H1 (cell line): ENCODE data around the gene TMEM235. TPM values are rescaled to one million over a fixed set of nuclear protein-coding genes. Genes with fewer than 3 reads are reported as not detected.

Experiments used
- CTCF ChIA-PET: fragments of 300-600 bp; sonication (Branson Sonifier 250); formaldehyde crosslinking; loops from one replicate; lab custom pipeline; 2021; ENCODE audit not compliant: partially characterized antibody; lab: Charles Lee
- POLR2A ChIA-PET: fragments of 300-600 bp; sonication (Branson Sonifier 250); formaldehyde crosslinking; loops from one replicate; lab custom pipeline; 2021; ENCODE audit warnings: inconsistent platforms; ENCODE audit not compliant: partially characterized antibody; lab: Charles Lee
- DNase-seq, 2 experiments: peaks; one replicate each; pipeline versions ENCODE4 v3.0.0 to v3.0.0-alpha.2; 2010 to 2022; ENCODE audit warnings: low spot score in 2 of 2, low read depth in 1 of 2, mixed read lengths in 1 of 2
- FAIRE-seq: peaks from 2 replicates; lab custom pipeline; 2011; peaks lifted over from hg19 to GRCh38; lab: Jason Lieb, UNC
- H2AFZ ChIP-seq: 2 replicates; pipeline ENCODE4 v1.8.1; 2012; ENCODE audit warnings: low read length, inconsistent platforms
- H2AK5ac ChIP-seq: 2 replicates; pipeline ENCODE4 v1.6.1; 2013; ENCODE audit warnings: low read depth, low read length
- H2BK120ac ChIP-seq: replicated peaks from 2 replicates; pipeline ENCODE3; 2013; ENCODE audit warnings: low read depth, low read length, inconsistent platforms
- H2BK12ac ChIP-seq: 2 replicates; pipeline ENCODE4 v1.6.1; 2013; ENCODE audit warnings: low read depth, low read length
- H2BK15ac ChIP-seq: 2 replicates; pipeline ENCODE4 v1.6.1; 2013; ENCODE audit warnings: low read length
- H2BK20ac ChIP-seq: 2 replicates; pipeline ENCODE4 v1.6.1; 2013; ENCODE audit warnings: low read length
- H2BK5ac ChIP-seq: 2 replicates; pipeline ENCODE4 v1.6.1; 2013; ENCODE audit warnings: low read depth, low read length
- H3K14ac ChIP-seq: 2 replicates; pipeline ENCODE4 v1.6.1; 2013; ENCODE audit warnings: inconsistent platforms; ENCODE audit not compliant: insufficient read length
- H3K18ac ChIP-seq: 2 replicates; pipeline ENCODE4 v1.6.1; 2013; ENCODE audit warnings: low read length; ENCODE audit errors: extremely low read depth
- H3K23ac ChIP-seq: 2 replicates; pipeline ENCODE4 v1.6.1; 2013; ENCODE audit warnings: inconsistent platforms; ENCODE audit not compliant: insufficient read length
- H3K23me2 ChIP-seq: 2 replicates; pipeline ENCODE4 v1.6.1; 2013; ENCODE audit warnings: low read depth, low read length
- H3K27ac ChIP-seq: 2 replicates; pipeline ENCODE4 v1.6.1; 2011; ENCODE audit warnings: low read depth, low read length, inconsistent platforms
- H3K27me3 ChIP-seq, 4 experiments: replicated peaks in 1 of 4; 1 replicate in 1 of 4; 2 replicates in 3 of 4; pipeline versions ENCODE4 v1.6.1 to v1.8.1; 2011 to 2013; ENCODE audit warnings: low read length in 3 of 4, mild to moderate bottlenecking in 3 of 4, inconsistent platforms in 2 of 4, mixed read lengths in 2 of 4, moderate library complexity in 1 of 4; ENCODE audit not compliant: control insufficient read depth in 3 of 4, insufficient read depth in 3 of 4; ENCODE audit errors: extremely low read depth in 1 of 4
- H3K36me3 ChIP-seq, 4 experiments: 2 replicates each; pipeline versions ENCODE4 v1.6.1 to v1.8.1; 2011 to 2013; ENCODE audit warnings: mild to moderate bottlenecking in 4 of 4, low read length in 3 of 4, moderate library complexity in 2 of 4, control low read depth in 1 of 4, inconsistent platforms in 1 of 4; ENCODE audit not compliant: insufficient read depth in 4 of 4, control insufficient read depth in 2 of 4
- H3K4ac ChIP-seq: replicated peaks from 2 replicates; pipeline ENCODE3; 2013; ENCODE audit warnings: low read length, low read depth, mixed read lengths, inconsistent platforms; ENCODE audit not compliant: insufficient read length
- H3K4me1 ChIP-seq, 4 experiments: replicated peaks in 1 of 4; 1 replicate in 1 of 4; 2 replicates in 3 of 4; pipeline versions ENCODE4 v1.6.1 to v1.8.1; 2011 to 2013; ENCODE audit warnings: low read length in 3 of 4, inconsistent platforms in 2 of 4, mixed read lengths in 1 of 4; ENCODE audit not compliant: insufficient read depth in 4 of 4, control insufficient read depth in 3 of 4
- H3K4me2 ChIP-seq, 2 experiments: 2 replicates each; pipeline versions ENCODE4 v1.6.1 to v1.8.1; 2011 to 2013; ENCODE audit warnings: low read depth in 2 of 2, low read length in 2 of 2, control low read depth in 1 of 2, inconsistent platforms in 1 of 2, mild to moderate bottlenecking in 1 of 2; ENCODE audit not compliant: insufficient read depth in 1 of 2
- H3K4me3 ChIP-seq, 4 experiments: fragments of 200-600, 300-600 bp in 1 of 4; sonication (generic), shearing (Covaris generic), sonication (Bioruptor Twin) in 1 of 4; 2 replicates each; pipeline versions ENCODE4 v1.5.1 to v1.8.1; 2011 to 2016; ENCODE audit warnings: low read length in 4 of 4, low read depth in 3 of 4, control low read depth in 2 of 4, inconsistent platforms in 2 of 4, mild to moderate bottlenecking in 2 of 4, mixed read lengths in 1 of 4, moderate library complexity in 1 of 4; ENCODE audit not compliant: insufficient read depth in 2 of 4; ENCODE audit errors: extremely low read depth in 1 of 4
- H3K56ac ChIP-seq: replicated peaks from 2 replicates; pipeline ENCODE3; 2013; ENCODE audit warnings: low read depth, mild to moderate bottlenecking, mixed read lengths, low read length, inconsistent platforms; ENCODE audit not compliant: insufficient read length
- H3K79me1 ChIP-seq: 2 replicates; pipeline ENCODE4 v1.6.1; 2013; ENCODE audit warnings: low read depth, low read length, control low read depth
- H3K79me2 ChIP-seq, 2 experiments: 2 replicates each; pipeline versions ENCODE4 v1.6.1 to v1.8.1; 2012 to 2013; ENCODE audit warnings: low read length in 2 of 2, mild to moderate bottlenecking in 2 of 2, inconsistent platforms in 1 of 2; ENCODE audit not compliant: insufficient read depth in 2 of 2, control insufficient read depth in 1 of 2
- H3K9ac ChIP-seq, 4 experiments: replicated peaks in 1 of 4; 1 replicate in 1 of 4; 2 replicates in 3 of 4; pipeline versions ENCODE4 v1.6.1 to v1.8.1; 2011 to 2013; ENCODE audit warnings: low read depth in 3 of 4, low read length in 3 of 4, control low read depth in 2 of 4, mild to moderate bottlenecking in 2 of 4, moderate library complexity in 2 of 4, inconsistent platforms in 1 of 4; ENCODE audit errors: extremely low read depth in 1 of 4
- H3K9me3 ChIP-seq, 2 experiments: 2 replicates each; pipeline versions ENCODE4 v1.6.1 to v1.8.1; 2012 to 2013; ENCODE audit warnings: mild to moderate bottlenecking in 2 of 2, moderate library complexity in 2 of 2, control low read depth in 1 of 2, inconsistent platforms in 1 of 2, low read depth in 1 of 2, low read length in 1 of 2, mixed read lengths in 1 of 2; ENCODE audit not compliant: insufficient read depth in 2 of 2
- H4K20me1 ChIP-seq, 2 experiments: replicated peaks in 1 of 2; 2 replicates each; pipeline versions ENCODE3 to v1.8.1; 2011 to 2013; ENCODE audit warnings: inconsistent platforms in 2 of 2, low read length in 2 of 2, mild to moderate bottlenecking in 1 of 2; ENCODE audit not compliant: insufficient read depth in 2 of 2, control insufficient read depth in 1 of 2
- H4K5ac ChIP-seq: 2 replicates; pipeline ENCODE4 v1.6.1; 2013; ENCODE audit warnings: low read length, low read depth, mixed read lengths, inconsistent platforms; ENCODE audit not compliant: insufficient read length
- H4K8ac ChIP-seq: 2 replicates; pipeline ENCODE4 v1.8.0; 2013; ENCODE audit warnings: mild to moderate bottlenecking, moderate library complexity, low read length, inconsistent platforms; ENCODE audit not compliant: insufficient read depth; ENCODE audit errors: extremely low read depth
- H4K91ac ChIP-seq: replicated peaks from 2 replicates; pipeline ENCODE3; 2013; ENCODE audit warnings: low read length, mixed read lengths, inconsistent platforms; ENCODE audit not compliant: insufficient read length
- GABPA ChIP-seq: IDR thresholded peaks from 2 replicates; pipeline ENCODE4 v1.6.1; 2011; ENCODE audit warnings: mild to moderate bottlenecking, low read length, moderate library complexity, borderline replicate concordance; ENCODE audit not compliant: insufficient read depth
- KDM4A ChIP-seq: IDR thresholded peaks from one replicate; pipeline ENCODE4 v1.7.1; 2012; ENCODE audit warnings: low read depth, mild to moderate bottlenecking, moderate library complexity, low read length, inconsistent platforms; ENCODE audit not compliant: severe bottlenecking
- SIN3A ChIP-seq, 2 experiments: IDR thresholded peaks in 1 of 2; conservative IDR thresholded peaks in 1 of 2; 2 replicates each; pipeline ENCODE4 v1.6.1; 2011 to 2012; ENCODE audit warnings: low read length in 2 of 2, improper control_type of control experiment in 1 of 2, low read depth in 1 of 2, mild to moderate bottlenecking in 1 of 2
- WGBS, 2 experiments: shearing (Covaris generic) in 1 of 2; methylation state at CpG; one replicate each; pipeline versions ENCODE4 v1.1.6 to v1.1.7; 2013 to 2015; ENCODE audit warnings: low lambda C conversion rate in 2 of 2, mixed read lengths in 2 of 2, inconsistent platforms in 1 of 2, low coverage in 1 of 2, missing lambda C conversion rate in 1 of 2; ENCODE audit not compliant: insufficient replicate concordance in 2 of 2, insufficient coverage in 1 of 2, insufficient read length in 1 of 2; ENCODE audit errors: extremely low coverage in 1 of 2, missing lambda C conversion rate in 1 of 2; 5-methylcytosine and 5-hydroxymethylcytosine counted together
- long read RNA-seq, 2 experiments: library from RNA in 1 of 2; library from capped mRNA in 1 of 2; stranded (forward); transcript quantifications; one replicate each; pipeline ENCODE4 v2.0.0, GENCODE V29; 2021; ENCODE audit warnings: inconsistent platforms in 1 of 2
- polyA minus RNA-seq, 3 experiments: library from RNA; depleted of rRNA, polyadenylated mRNA; stranded (reverse); fragments of >200 nt; gene quantifications; 1 replicate in 2 of 3; 2 replicates in 1 of 3; pipeline ENCODE4 v1.2.3, GENCODE V29; 2011
- polyA plus RNA-seq, 7 experiments: library from polyadenylated mRNA; depleted of rRNA in 3 of 7; stranded (reverse) in 5 of 7; unstranded in 2 of 7; fragments of >200 nt in 5 of 7; fragments of 200-250 nt in 2 of 7; gene quantifications; 1 replicate in 5 of 7; 2 replicates in 1 of 7; 4 replicates in 1 of 7; pipeline versions ENCODE4 v1.2.1 to v1.2.3, GENCODE V29; 2011 to 2013; ENCODE audit warnings: missing spikeins in 2 of 7, mixed read lengths in 2 of 7
- total RNA-seq: library from RNA; stranded (reverse); fragmentation: NEBNext Ultra II Directional; extraction: Animal tissue kit (Norgen Biotek cat#: 25700); gene quantifications from 2 replicates; pipeline ENCODE4 v1.2.1, GENCODE V29; 2021
- TF ChIP-seq, protein P1 (sequence below): IDR thresholded peaks from 2 replicates; pipeline ENCODE4 v1.6.1; 2012; ENCODE audit warnings: low read length, inconsistent platforms

Gene TMEM235
- total RNA-seq (0.15 TPM in 1 of 2 replicates, not detected in the other), polyA plus RNA-seq (2011; rRNA removed) (0.05 and 0.14 TPM in 2 replicates), polyA minus RNA-seq (2011; rRNA and poly(A)+ RNA removed) (not detected in 2 replicates)
- 0.17 TPM for polyA plus RNA-seq (2011; cell fraction: cytosol; rRNA removed)
- 0.68 TPM for polyA plus RNA-seq (2011; cell fraction: nucleus; rRNA removed)
- polyA plus RNA-seq (2012, experiment 1 of 2): 0.13 to 0.36 TPM (median 0.23 TPM) in 4 replicates
- not detected for polyA plus RNA-seq (2012, experiment 2 of 2)
- polyA plus RNA-seq (2013, experiment 1 of 2): 0.02 TPM
- not detected for polyA plus RNA-seq (2013, experiment 2 of 2)
- polyA minus RNA-seq (2011; cell fraction: cytosol; rRNA and poly(A)+ RNA removed): not detected
- polyA minus RNA-seq (2011; cell fraction: nucleus; rRNA and poly(A)+ RNA removed): not detected
- long read RNA-seq, experiment 1: 0 reads
- long read RNA-seq, experiment 2: 0 reads

DNA sequence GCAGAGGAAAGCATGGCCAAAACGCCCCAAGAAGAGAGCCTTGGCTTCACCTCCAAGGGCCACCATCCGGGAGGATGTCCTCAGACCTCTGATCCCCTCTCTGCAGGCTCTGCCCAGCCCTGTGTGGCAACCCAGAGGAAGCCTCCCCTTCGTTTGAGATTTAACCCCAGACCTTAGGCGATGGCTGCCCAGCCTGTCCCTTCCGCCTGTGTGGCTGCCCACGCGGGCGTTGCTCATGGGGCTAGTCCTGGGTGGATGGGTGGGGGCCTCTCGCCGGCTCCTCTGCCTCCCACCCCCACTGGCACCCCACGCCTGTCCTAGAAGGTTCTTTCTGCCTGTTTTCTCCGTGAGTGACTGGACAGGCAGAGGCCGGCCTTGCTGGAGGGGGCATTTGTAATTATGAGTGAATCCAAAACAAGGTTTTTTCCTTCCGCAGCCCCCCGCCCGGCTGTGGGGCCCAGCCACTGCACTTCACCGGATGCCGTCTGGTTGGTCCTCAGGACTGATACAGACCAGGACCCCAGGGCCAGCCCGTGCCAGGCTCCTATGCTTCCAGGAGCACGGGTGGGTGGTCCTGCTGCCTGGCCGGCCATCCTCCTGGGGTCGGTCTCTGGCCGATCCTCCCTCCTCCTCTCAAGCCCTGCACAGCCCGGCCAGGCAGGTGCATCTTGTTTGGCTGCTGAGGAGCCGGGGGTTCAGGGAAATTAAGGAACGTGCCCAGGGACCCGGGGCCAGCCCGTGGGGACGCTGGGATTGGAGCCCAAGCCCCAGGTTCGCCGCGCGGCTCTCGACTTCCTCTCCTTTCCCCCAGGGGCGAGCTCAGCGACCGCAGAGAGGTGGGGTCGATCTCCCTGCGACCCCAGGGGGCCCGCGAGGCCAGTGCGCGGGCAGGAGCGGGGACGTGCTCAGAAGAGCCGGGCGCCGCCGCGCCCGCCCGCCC, at the start of gene TMEM235:
Gene TMEM235, plus strand, starts transcription at position 636 of the 940 bp plus-strand sequence. CDS start 393 bp downstream, outside the sequence.
- POLR2A ChIA-PET: interaction anchor here (1.5 kb wide), 1 partner anchor 9 kb away, joined by 5 read pairs; no protein-coding TSS in a partner anchor
- H3K14ac ChIP-seq: no peak within 1 kb of the TSS
- H3K4me2 ChIP-seq: peak within 1 kb of the TSS; percentile 81 to 82
- H4K5ac ChIP-seq: no peak within 1 kb of the TSS
- no peak within 1 kb of the TSS for H3K23ac ChIP-seq
- no peak within 1 kb of the TSS for H2BK120ac ChIP-seq
- TF ChIP-seq, protein P1, sequence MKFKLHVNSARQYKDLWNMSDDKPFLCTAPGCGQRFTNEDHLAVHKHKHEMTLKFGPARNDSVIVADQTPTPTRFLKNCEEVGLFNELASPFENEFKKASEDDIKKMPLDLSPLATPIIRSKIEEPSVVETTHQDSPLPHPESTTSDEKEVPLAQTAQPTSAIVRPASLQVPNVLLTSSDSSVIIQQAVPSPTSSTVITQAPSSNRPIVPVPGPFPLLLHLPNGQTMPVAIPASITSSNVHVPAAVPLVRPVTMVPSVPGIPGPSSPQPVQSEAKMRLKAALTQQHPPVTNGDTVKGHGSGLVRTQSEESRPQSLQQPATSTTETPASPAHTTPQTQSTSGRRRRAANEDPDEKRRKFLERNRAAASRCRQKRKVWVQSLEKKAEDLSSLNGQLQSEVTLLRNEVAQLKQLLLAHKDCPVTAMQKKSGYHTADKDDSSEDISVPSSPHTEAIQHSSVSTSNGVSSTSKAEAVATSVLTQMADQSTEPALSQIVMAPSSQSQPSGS: no peak
- TF ChIP-seq GABPA (no peak), KDM4A (peak; percentile 51), SIN3A (conservative IDR thresholded peaks at IDR 0.05 in 1 of 2, IDR thresholded peaks at IDR 0.05 in 1 of 2; ENCODE audit: low read depth in 1 of 2, low read length in 2 of 2) (no peak)
- TF ChIP-seq, all 59 proteins: peak for 1
- H2BK20ac ChIP-seq: no peak within 1 kb of the TSS
- H3K27ac ChIP-seq: no peak within 1 kb of the TSS
- no peak within 1 kb of the TSS for H4K91ac ChIP-seq
- H2BK15ac ChIP-seq: no peak within 1 kb of the TSS; the same call in 1 of the 2 replicates
- H2AK5ac ChIP-seq: no peak within 1 kb of the TSS
- CTCF ChIA-PET: interaction anchor here (1.1 to 4.6 kb wide), 2 partner anchors 20 to 55 kb away, joined by 3 to 24 read pairs; no protein-coding TSS in a partner anchor
- H3K36me3 ChIP-seq: no peaks in the 10 kb centered on the region
- H4K8ac ChIP-seq: peak within 1 kb of the TSS; percentile 57; the same call in 1 of the 2 replicates
- peaks cover 5% of the 10 kb centered on the region; the same call in 1 of the 2 replicates for H3K23me2 ChIP-seq
- no peaks in the 10 kb centered on the region for H3K9me3 ChIP-seq
- DNase-seq (peak in 1 of 2 experiments; percentile 65), FAIRE-seq (no peak)
- H2BK12ac ChIP-seq: no peak within 1 kb of the TSS
- peaks cover 0 to 27% (median 22%) of the 10 kb centered on the region in 4 experiments; a peak in 6 of 7 replicates for H3K27me3 ChIP-seq
- H3K9ac ChIP-seq: no peak within 1 kb of the TSS
- H3K56ac ChIP-seq: no peak within 1 kb of the TSS
- H3K4me3 ChIP-seq: peak within 1 kb of the TSS; percentile 55 to 68 (median 61)
- peaks cover 0 to 8% (median 5%) of the 10 kb centered on the region in 4 experiments; a peak in 5 of 7 replicates for H3K4me1 ChIP-seq
- 49% methylated on average over 28 of the region's 52 CpGs; no CpG with 5 or more reads in 1 of the 2 experiments for WGBS, 2 experiments
- H2AFZ ChIP-seq: peak within 1 kb of the TSS; percentile 80; the same call in 1 of the 2 replicates
- H3K18ac ChIP-seq: no peak within 1 kb of the TSS; the same call in 1 of the 2 replicates
- H3K79me1 ChIP-seq: no peaks in the 10 kb centered on the region
- H3K79me2 ChIP-seq: no peaks in the 10 kb centered on the region
- H4K20me1 ChIP-seq: peaks cover 0 to 2% of the 10 kb centered on the region in 2 experiments
- H2BK5ac ChIP-seq: no peak within 1 kb of the TSS
- no peak within 1 kb of the TSS for H3K4ac ChIP-seq
